H9 (cell line): Measurements from ENCODE around the gene INTS7. TPM values are rescaled to one million over a fixed set of nuclear protein-coding genes. Genes with fewer than 3 reads are reported as not detected.

Experiments
- DNase-seq: peaks from one replicate; pipeline ENCODE4 v3.0.0-alpha.2; 2017
- H2AFZ ChIP-seq: one replicate; pipeline ENCODE4 v1.6.1; 2013; ENCODE audit warnings: mild to moderate bottlenecking, low read length, control low read depth, moderate library complexity
- H2AK5ac ChIP-seq: 2 replicates; pipeline ENCODE4 v1.6.1; 2013; ENCODE audit warnings: low read length, control low read depth, mixed read lengths; ENCODE audit not compliant: insufficient read length
- H2BK120ac ChIP-seq: one replicate; pipeline ENCODE4 v1.6.1; 2013; ENCODE audit warnings: low read depth, mild to moderate bottlenecking, low read length, control low read depth, inconsistent platforms; ENCODE audit not compliant: poor library complexity, severe bottlenecking
- H2BK12ac ChIP-seq: 2 replicates; pipeline ENCODE4 v1.6.1; 2013; ENCODE audit warnings: low read length, control low read depth, mixed read lengths, low read depth; ENCODE audit not compliant: insufficient read length
- H2BK15ac ChIP-seq: 2 replicates; pipeline ENCODE4 v1.6.1; 2013; ENCODE audit warnings: low read depth, low read length, control low read depth
- H2BK20ac ChIP-seq: one replicate; pipeline ENCODE4 v1.6.1; 2013; ENCODE audit warnings: low read depth, mild to moderate bottlenecking, low read length, control low read depth, inconsistent platforms; ENCODE audit not compliant: poor library complexity, severe bottlenecking
- H2BK5ac ChIP-seq: 2 replicates; pipeline ENCODE4 v1.6.1; 2013; ENCODE audit warnings: low read length, control low read depth, mixed read lengths; ENCODE audit not compliant: insufficient read length
- H3K14ac ChIP-seq: 2 replicates; pipeline ENCODE4 v1.6.1; 2013; ENCODE audit warnings: low read length, control low read depth; ENCODE audit not compliant: insufficient read depth
- H3K18ac ChIP-seq: 2 replicates; pipeline ENCODE4 v1.6.1; 2013; ENCODE audit warnings: low read depth, mild to moderate bottlenecking, mixed read lengths, low read length, control low read depth; ENCODE audit not compliant: insufficient read length
- H3K23ac ChIP-seq: 2 replicates; pipeline ENCODE4 v1.6.1; 2013; ENCODE audit warnings: low read length, control low read depth, mixed read lengths, low read depth; ENCODE audit not compliant: insufficient read length
- H3K23me2 ChIP-seq: 2 replicates; pipeline ENCODE4 v1.6.1; 2013; ENCODE audit warnings: low read depth, mild to moderate bottlenecking, mixed read lengths, low read length, control low read depth; ENCODE audit not compliant: insufficient read length, poor library complexity, severe bottlenecking
- H3K27ac ChIP-seq: 2 replicates; pipeline ENCODE4 v1.5.1; 2013; ENCODE audit warnings: low read length, control low read depth, mixed read lengths, low read depth; ENCODE audit not compliant: insufficient read length
- H3K27me3 ChIP-seq: 2 replicates; pipeline ENCODE4 v1.6.1; 2013; ENCODE audit warnings: low read length, control low read depth, inconsistent platforms; ENCODE audit not compliant: insufficient read depth
- H3K4ac ChIP-seq: 2 replicates; pipeline ENCODE4 v1.6.1; 2013; ENCODE audit warnings: low read depth, mild to moderate bottlenecking, control low read depth, inconsistent platforms, low read length, moderate library complexity
- H3K4me1 ChIP-seq: 2 replicates; pipeline ENCODE4 v1.6.1; 2013; ENCODE audit warnings: low read length, control low read depth, inconsistent platforms; ENCODE audit not compliant: insufficient read depth
- H3K4me2 ChIP-seq: 2 replicates; pipeline ENCODE4 v1.6.1; 2013; ENCODE audit warnings: low read length, control low read depth, mixed read lengths; ENCODE audit not compliant: insufficient read length, insufficient read depth
- H3K56ac ChIP-seq: 2 replicates; pipeline ENCODE4 v1.6.1; 2013; ENCODE audit warnings: low read depth, mild to moderate bottlenecking, mixed read lengths, low read length, control low read depth; ENCODE audit not compliant: insufficient read length
- H3K79me1 ChIP-seq: 2 replicates; pipeline ENCODE4 v1.6.1; 2013; ENCODE audit warnings: low read depth, mild to moderate bottlenecking, moderate library complexity, low read length, control low read depth, inconsistent platforms; ENCODE audit not compliant: insufficient read depth, poor library complexity, severe bottlenecking
- H3K79me2 ChIP-seq: 2 replicates; pipeline ENCODE4 v1.6.1; 2013; ENCODE audit warnings: low read length, control low read depth, inconsistent platforms; ENCODE audit not compliant: insufficient read depth
- H3K9ac ChIP-seq: 2 replicates; pipeline ENCODE4 v1.6.1; 2013; ENCODE audit warnings: low read length, control low read depth, mixed read lengths; ENCODE audit not compliant: insufficient read length; ENCODE audit errors: extremely low read depth
- H3K9me3 ChIP-seq: one replicate; pipeline ENCODE4 v1.6.1; 2013; ENCODE audit warnings: low read depth, low read length, inconsistent platforms; ENCODE audit not compliant: control insufficient read depth
- H3T11ph ChIP-seq: one replicate; pipeline ENCODE4 v1.6.1; 2013; ENCODE audit warnings: mild to moderate bottlenecking, low read length, control low read depth, inconsistent platforms
- H4K20me1 ChIP-seq: one replicate; pipeline ENCODE4 v1.6.1; 2013; ENCODE audit not compliant: control insufficient read depth, insufficient read length, insufficient read depth
- H4K5ac ChIP-seq: 2 replicates; pipeline ENCODE4 v1.6.1; 2013; ENCODE audit warnings: low read depth, mild to moderate bottlenecking, mixed read lengths, low read length, control low read depth; ENCODE audit not compliant: insufficient read length
- H4K8ac ChIP-seq: replicated peaks from 2 replicates; pipeline ENCODE4 v1.6.1; 2013; ENCODE audit warnings: low read length, control low read depth, mixed read lengths, low read depth; ENCODE audit not compliant: insufficient read length
- H4K91ac ChIP-seq: 2 replicates; pipeline ENCODE4 v1.6.1; 2013; ENCODE audit warnings: low read depth, mild to moderate bottlenecking, moderate library complexity, mixed read lengths, low read length, control low read depth; ENCODE audit not compliant: insufficient read length
- H3K27ac Mint-ChIP-seq, 3 experiments: 2 replicates in 2 of 3; 3 replicates in 1 of 3; pipeline ENCODE4 v1.8.0; 2020 to 2021; ENCODE audit warnings: mixed read lengths in 3 of 3, mild to moderate bottlenecking in 1 of 3, moderate library complexity in 1 of 3
- H3K27me3 Mint-ChIP-seq: 2 replicates; pipeline ENCODE4 v1.8.0; 2021; ENCODE audit warnings: low read depth, mild to moderate bottlenecking, moderate library complexity, mixed read lengths
- H3K36me3 Mint-ChIP-seq, 3 experiments: 2 replicates in 2 of 3; 3 replicates in 1 of 3; pipeline ENCODE4 v1.8.0; 2020 to 2021; ENCODE audit warnings: low read depth in 3 of 3, mixed read lengths in 3 of 3; ENCODE audit not compliant: insufficient read depth in 1 of 3
- H3K4me1 Mint-ChIP-seq, 2 experiments: 2 replicates each; pipeline ENCODE4 v1.8.0; 2020; ENCODE audit warnings: mixed read lengths in 2 of 2
- H3K4me3 Mint-ChIP-seq, 2 experiments: 2 replicates in 1 of 2; 3 replicates in 1 of 2; pipeline ENCODE4 v1.8.0; 2020 to 2021; ENCODE audit warnings: mild to moderate bottlenecking in 2 of 2, mixed read lengths in 2 of 2, moderate library complexity in 1 of 2
- H3K9me3 Mint-ChIP-seq, 2 experiments: 2 replicates in 1 of 2; 3 replicates in 1 of 2; pipeline ENCODE4 v1.8.0; 2020; ENCODE audit warnings: mild to moderate bottlenecking in 2 of 2, mixed read lengths in 2 of 2, moderate library complexity in 1 of 2
- CTCF ChIP-seq: fragments of 200-600 bp; sonication (generic); conservative IDR thresholded peaks from 3 replicates; pipeline ENCODE4 v1.8.0; 2021; ENCODE audit warnings: antibody characterized with exemption, mild to moderate bottlenecking
- WGBS: extraction: QIAGEN DNeasy Blood & Tissue Kit; methylation state at CpG from one replicate; pipeline ENCODE4 v1.1.7; 2013; ENCODE audit warnings: missing lambda C conversion rate, low lambda C conversion rate, mixed read lengths; ENCODE audit not compliant: insufficient read length; ENCODE audit errors: extremely low coverage; 5-methylcytosine and 5-hydroxymethylcytosine counted together
- total RNA-seq: library from RNA; stranded (reverse); gene quantifications from 2 replicates; pipeline ENCODE4 v1.2.1, GENCODE V29; 2021

The INTS7 gene
- total RNA-seq, 1 experiment from 2014 or later, result 32.3 TPM

- H3K27me3 Mint-ChIP-seq, result no peaks in the 10 kb centered on the region
- Histone ChIP-seq H3K79me1 (no peaks in the 10 kb centered on the region), H3K79me2 (no peaks in the 10 kb centered on the region), H4K5ac (no peak overlapping the region), H2AK5ac (no peak overlapping the region), H2AFZ (no peak overlapping the region), H2BK5ac (no peak overlapping the region), H2BK120ac (no peak overlapping the region), H2BK20ac (no peak overlapping the region), H3K4me2 (no peak overlapping the region), H3K27me3 (no peaks in the 10 kb centered on the region), H2BK12ac (no peak overlapping the region), H3K9ac (no peak overlapping the region), H3K4ac (no peak overlapping the region), H3K14ac (no peak overlapping the region), H4K8ac (no peak overlapping the region), H4K91ac (no peak overlapping the region), H4K20me1 (no peaks in the 10 kb centered on the region), H2BK15ac (no peak overlapping the region), H3T11ph (no peak overlapping the region), H3K18ac (no peak overlapping the region), H3K23ac (no peak overlapping the region), H3K4me1 (no peaks in the 10 kb centered on the region), H3K23me2 (no peaks in the 10 kb centered on the region), H3K27ac (no peak overlapping the region), H3K9me3 (no peaks in the 10 kb centered on the region), H3K56ac (no peak overlapping the region)
- H3K4me3 Mint-ChIP-seq, result no peak overlapping the region
- no peaks in the 10 kb centered on the region for H3K9me3 Mint-ChIP-seq
- no peak for DNase-seq
- H3K4me1 Mint-ChIP-seq, result peaks cover 13 to 15% of the 10 kb centered on the region in 2 experiments
- WGBS, result no CpG with 5 or more reads among the region's 3 CpGs
- peaks cover 0 to 27% (median 5%) of the 10 kb centered on the region in 3 experiments; a peak in 5 of 7 replicates for H3K36me3 Mint-ChIP-seq
- H3K27ac Mint-ChIP-seq, result no peak overlapping the region
- no peak for TF ChIP-seq CTCF
Observed at GRCh38 chr1:211939876-211940468, 95.4 kb downstream of the INTS7 start.
